Activated CD8-positive, alpha-beta memory T cell treated with anti-CD3 and anti-CD28 coated beads, Interleukin-2, amount 10 ng/mL, durations not matched to agents 7 days and 5 days (primary cell): Measurements from ENCODE around the gene KCNQ5. TPM values are rescaled to one million over a fixed set of nuclear protein-coding genes. Genes with fewer than 3 reads are reported as not detected.
A peak's percentile ranks its signal among the peaks of the same experiment; 100 is the strongest.

Source experiments
- ATAC-seq: fragments of 150-1000 bp; cut with Tn5 transposase; one replicate; pipeline ENCODE4 v1.10.0; 2021; ENCODE audit warnings: moderate library complexity
- CTCF ChIA-PET: fragments of 350-600 bp; sonication (Branson Sonifier 250); formaldehyde crosslinking; loops from one replicate; lab custom pipeline; 2021; ENCODE audit warnings: antibody characterized with exemption; lab: Charles Lee
- DNase-seq: peaks from one replicate; pipeline ENCODE4 v3.0.0-alpha.2; 2020
- H3K27ac Mint-ChIP-seq: one replicate; pipeline ENCODE4 v1.8.0; 2021; ENCODE audit warnings: mild to moderate bottlenecking, mixed read lengths
- H3K27me3 Mint-ChIP-seq: one replicate; pipeline ENCODE4 v1.8.0; 2021; ENCODE audit warnings: mixed read lengths
- H3K36me3 Mint-ChIP-seq: one replicate; pipeline ENCODE4 v1.8.0; 2021; ENCODE audit warnings: mild to moderate bottlenecking, mixed read lengths
- H3K4me1 Mint-ChIP-seq: one replicate; pipeline ENCODE4 v1.8.0; 2021; ENCODE audit warnings: mixed read lengths
- H3K4me3 Mint-ChIP-seq: one replicate; pipeline ENCODE4 v1.8.0; 2021; ENCODE audit warnings: mild to moderate bottlenecking, moderate library complexity, mixed read lengths
- H3K9me3 Mint-ChIP-seq: one replicate; pipeline ENCODE4 v1.8.0; 2022; ENCODE audit warnings: low read depth, mixed read lengths
- total RNA-seq, 2 experiments: library from RNA; stranded (reverse); gene quantifications; one replicate each; pipeline ENCODE4 v1.2.3, GENCODE V29; 2021

Gene KCNQ5
- total RNA-seq, 2 experiments from 2014 or later, result 7.2 to 7.8 TPM

DNA sequence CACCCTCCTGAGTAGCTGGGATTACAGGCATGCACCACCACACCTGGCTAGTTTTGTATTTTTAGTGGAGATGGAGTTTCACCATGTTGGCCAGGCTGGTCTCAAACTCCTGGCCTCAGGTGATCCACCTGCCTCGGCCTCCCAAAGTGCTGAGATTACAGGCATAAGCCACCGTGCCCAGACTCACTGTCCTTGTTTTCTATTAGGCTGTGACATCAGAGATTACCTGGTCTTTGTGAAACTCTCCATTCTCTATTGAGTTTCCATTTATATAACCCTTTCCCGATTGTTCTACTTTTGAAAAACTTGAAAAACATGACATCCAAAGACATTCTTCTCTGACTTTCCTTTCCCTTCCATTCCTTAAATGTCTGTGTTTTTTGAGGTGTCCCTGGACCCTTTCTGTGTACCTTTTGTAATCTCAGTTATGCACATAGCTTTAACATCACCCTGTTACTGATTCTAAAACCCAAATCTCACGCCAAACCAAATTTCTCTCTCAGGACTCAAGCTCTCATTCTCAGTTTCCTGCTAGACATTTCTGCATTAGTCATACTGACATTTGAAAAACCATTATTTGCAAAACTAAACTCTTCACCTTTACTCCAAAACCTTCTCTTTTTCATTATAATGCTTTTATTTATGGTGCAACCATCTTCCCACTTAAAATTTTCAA lies 466.4 kb downstream of the KCNQ5 start:
- CTCF ChIA-PET, result interaction anchor here (1.0 kb wide), 1 partner anchor 471 kb away, joined by 3 read pairs; no protein-coding TSS in a partner anchor
- peaks cover 2% of the 10 kb centered on the region for H3K36me3 Mint-ChIP-seq
- ATAC-seq (no peak), DNase-seq (no peak)
- H3K9me3 Mint-ChIP-seq, result no peaks in the 10 kb centered on the region
- H3K4me3 Mint-ChIP-seq, result no peak overlapping the region
- H3K4me1 Mint-ChIP-seq, result peaks cover 5% of the 10 kb centered on the region
- no peak overlapping the region for H3K27ac Mint-ChIP-seq
- H3K27me3 Mint-ChIP-seq, result no peaks in the 10 kb centered on the region

DNA sequence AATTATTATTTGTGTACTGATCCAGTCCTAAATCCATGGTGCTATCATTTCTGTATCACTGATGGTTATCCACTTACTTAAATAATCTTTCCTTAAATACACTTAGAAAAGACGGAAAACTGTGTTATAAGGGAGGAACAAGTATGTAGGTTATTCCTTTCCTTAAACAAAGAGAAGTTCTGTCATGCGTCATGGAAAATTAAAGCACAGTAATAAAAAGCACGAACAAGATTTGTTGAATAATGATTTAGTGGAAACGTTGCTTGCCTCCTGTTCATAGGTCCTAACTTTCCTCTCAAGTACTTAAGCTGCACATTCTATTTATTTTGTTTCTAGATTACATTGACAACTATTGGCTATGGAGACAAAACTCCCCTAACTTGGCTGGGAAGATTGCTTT lies 483.1 kb downstream of the KCNQ5 start:
- CTCF ChIA-PET, result interaction anchor here (1.2 kb wide), 1 partner anchor 14 kb away, joined by 3 read pairs; no protein-coding TSS in a partner anchor
- H3K27me3 Mint-ChIP-seq, result peaks cover 6% of the 10 kb centered on the region
- no peak for DNase-seq
- H3K9me3 Mint-ChIP-seq, result peaks cover 1% of the 10 kb centered on the region
- no peaks in the 10 kb centered on the region for H3K4me1 Mint-ChIP-seq
- no peak overlapping the region for H3K4me3 Mint-ChIP-seq
- no peak overlapping the region for H3K27ac Mint-ChIP-seq
- ATAC-seq, result no peak
- no peaks in the 10 kb centered on the region for H3K36me3 Mint-ChIP-seq

DNA sequence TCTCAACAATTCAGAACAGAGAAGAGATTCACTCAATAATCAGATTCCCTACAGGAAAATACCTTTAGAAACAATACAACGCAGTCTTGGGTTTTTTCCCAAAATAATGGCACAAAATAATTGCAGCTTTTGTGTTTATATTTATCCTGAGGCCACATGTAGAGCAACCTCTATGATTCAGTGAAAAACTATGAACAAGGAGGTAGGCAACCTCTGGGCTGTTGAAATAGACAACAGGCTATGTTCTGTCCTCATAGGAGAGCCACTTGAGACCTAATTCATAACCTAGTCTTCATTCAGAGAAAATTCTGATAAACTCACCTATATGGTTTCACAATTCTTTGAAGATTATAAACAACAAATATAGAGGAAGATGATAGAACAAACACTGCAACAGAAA lies 485.2 kb downstream of the KCNQ5 start:
- H3K27ac Mint-ChIP-seq, result no peak overlapping the region
- no peaks in the 10 kb centered on the region for H3K36me3 Mint-ChIP-seq
- H3K4me3 Mint-ChIP-seq, result no peak overlapping the region
- DNase-seq (no peak), ATAC-seq (no peak)
- H3K4me1 Mint-ChIP-seq, result no peaks in the 10 kb centered on the region
- CTCF ChIA-PET, result no interaction called here
- no peaks in the 10 kb centered on the region for H3K9me3 Mint-ChIP-seq
- no peaks in the 10 kb centered on the region for H3K27me3 Mint-ChIP-seq

DNA sequence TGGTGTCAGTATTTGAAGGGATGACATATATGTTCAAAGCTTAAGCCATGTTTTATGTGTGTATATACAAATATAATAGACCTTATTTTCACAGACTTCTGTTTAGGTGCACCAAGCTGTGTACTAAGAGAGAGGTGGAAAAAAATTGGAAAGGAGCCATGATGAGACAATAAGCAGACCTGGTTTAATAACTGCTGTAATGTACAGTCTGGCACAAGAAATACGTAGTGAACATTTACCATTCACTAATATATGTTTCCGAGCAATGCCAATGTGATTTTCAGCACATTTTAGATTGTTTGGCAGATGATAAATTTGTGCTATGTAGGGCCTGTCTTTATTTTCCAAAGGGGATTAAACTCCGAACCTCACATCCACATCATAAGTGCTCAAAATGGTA lies 487.1 kb downstream of the KCNQ5 start:
- peaks cover 1% of the 10 kb centered on the region for H3K36me3 Mint-ChIP-seq
- no peaks in the 10 kb centered on the region for H3K27me3 Mint-ChIP-seq
- DNase-seq, result no peak
- H3K4me3 Mint-ChIP-seq, result no peak overlapping the region
- no peaks in the 10 kb centered on the region for H3K4me1 Mint-ChIP-seq
- no peak overlapping the region for H3K27ac Mint-ChIP-seq
- no peaks in the 10 kb centered on the region for H3K9me3 Mint-ChIP-seq
- CTCF ChIA-PET, result no interaction called here
- ATAC-seq, result no peak

DNA sequence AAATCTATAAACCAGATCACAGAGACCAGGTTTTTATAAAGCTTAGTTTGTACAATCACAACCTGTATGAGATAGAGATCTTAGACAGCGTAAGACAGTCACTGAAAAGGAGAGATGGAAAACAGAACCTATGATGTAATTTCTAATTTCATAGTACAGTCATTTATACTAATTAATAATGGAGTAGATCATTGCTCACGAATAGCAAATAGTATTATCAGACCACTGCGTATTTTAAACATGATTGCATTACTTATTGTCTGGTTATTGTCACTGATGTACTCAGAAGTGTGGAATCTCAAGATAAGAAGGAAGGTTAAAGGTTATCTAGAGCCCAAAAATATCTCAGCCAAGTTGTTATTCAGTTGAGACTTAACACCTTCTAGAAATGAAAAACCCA lies 487.8 kb downstream of the KCNQ5 start:
- Mint-ChIP-seq H3K4me3 (no peak overlapping the region), H3K27ac (no peak overlapping the region), H3K4me1 (no peaks in the 10 kb centered on the region), H3K36me3 (peaks cover 1% of the 10 kb centered on the region), H3K9me3 (no peaks in the 10 kb centered on the region), H3K27me3 (no peaks in the 10 kb centered on the region)
- ATAC-seq, result no peak
- CTCF ChIA-PET, result interaction anchor here (0.9 kb wide), 1 partner anchor 494 kb away, joined by 3 read pairs; no protein-coding TSS in a partner anchor
- DNase-seq, result no peak

DNA sequence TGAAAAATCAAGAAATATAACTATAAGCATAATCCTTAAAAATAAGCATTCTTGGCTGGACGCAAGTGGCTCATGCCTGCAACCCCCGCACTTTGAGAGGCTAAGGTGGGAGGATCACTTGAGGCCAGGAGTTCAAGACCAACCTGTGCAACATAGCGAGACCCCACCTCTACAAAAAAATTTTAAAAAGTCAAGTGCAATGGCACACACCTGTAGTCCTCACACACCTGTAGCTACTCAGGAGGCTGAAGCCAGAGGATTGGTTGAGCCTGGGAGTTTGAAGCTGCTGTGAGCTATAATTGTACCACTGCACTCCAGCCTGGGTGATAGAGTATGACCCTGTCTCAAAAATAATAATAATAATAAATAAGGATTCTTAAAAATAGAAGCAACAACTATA lies 494.5 kb downstream of the KCNQ5 start:
- no peak for DNase-seq
- H3K27ac Mint-ChIP-seq, result no peak overlapping the region
- no peak overlapping the region for H3K4me3 Mint-ChIP-seq
- peaks cover 1% of the 10 kb centered on the region for H3K36me3 Mint-ChIP-seq
- no peaks in the 10 kb centered on the region for H3K4me1 Mint-ChIP-seq
- no peaks in the 10 kb centered on the region for H3K9me3 Mint-ChIP-seq
- CTCF ChIA-PET, result no interaction called here
- H3K27me3 Mint-ChIP-seq, result no peaks in the 10 kb centered on the region
- no peak for ATAC-seq

DNA sequence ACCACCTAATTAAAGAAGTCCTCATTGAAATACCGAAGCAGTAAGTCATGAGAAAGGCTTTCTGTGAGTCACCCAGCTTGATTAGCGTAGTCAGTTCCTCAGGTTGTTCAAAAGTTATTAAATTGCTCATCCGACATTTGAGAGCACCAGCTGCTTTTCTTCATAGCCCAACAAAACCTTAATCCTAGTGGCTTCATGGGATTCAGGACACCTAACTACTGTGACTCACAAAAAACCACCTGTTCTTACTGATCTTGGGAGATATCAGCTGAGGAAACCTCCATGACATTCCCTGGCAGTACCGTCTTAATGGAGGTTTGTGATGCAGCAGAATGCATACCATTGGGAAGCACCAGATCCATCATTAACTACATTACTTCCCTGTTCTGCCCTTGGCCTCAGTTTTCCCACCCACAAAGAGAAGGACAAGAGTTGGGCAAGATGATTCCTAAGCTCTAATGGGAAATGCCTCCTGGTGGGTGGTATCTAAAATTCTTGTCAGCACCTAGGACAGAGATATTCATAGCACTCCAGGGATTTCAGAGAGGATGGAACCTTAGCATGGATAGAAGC lies 499.6 kb downstream of the KCNQ5 start:
- H3K4me1 Mint-ChIP-seq, result no peaks in the 10 kb centered on the region
- no peak for DNase-seq
- H3K27me3 Mint-ChIP-seq, result no peaks in the 10 kb centered on the region
- H3K27ac Mint-ChIP-seq, result no peak overlapping the region
- no peak overlapping the region for H3K4me3 Mint-ChIP-seq
- H3K36me3 Mint-ChIP-seq, result no peaks in the 10 kb centered on the region
- ATAC-seq, result no peak
- CTCF ChIA-PET, result no interaction called here
- no peaks in the 10 kb centered on the region for H3K9me3 Mint-ChIP-seq

DNA sequence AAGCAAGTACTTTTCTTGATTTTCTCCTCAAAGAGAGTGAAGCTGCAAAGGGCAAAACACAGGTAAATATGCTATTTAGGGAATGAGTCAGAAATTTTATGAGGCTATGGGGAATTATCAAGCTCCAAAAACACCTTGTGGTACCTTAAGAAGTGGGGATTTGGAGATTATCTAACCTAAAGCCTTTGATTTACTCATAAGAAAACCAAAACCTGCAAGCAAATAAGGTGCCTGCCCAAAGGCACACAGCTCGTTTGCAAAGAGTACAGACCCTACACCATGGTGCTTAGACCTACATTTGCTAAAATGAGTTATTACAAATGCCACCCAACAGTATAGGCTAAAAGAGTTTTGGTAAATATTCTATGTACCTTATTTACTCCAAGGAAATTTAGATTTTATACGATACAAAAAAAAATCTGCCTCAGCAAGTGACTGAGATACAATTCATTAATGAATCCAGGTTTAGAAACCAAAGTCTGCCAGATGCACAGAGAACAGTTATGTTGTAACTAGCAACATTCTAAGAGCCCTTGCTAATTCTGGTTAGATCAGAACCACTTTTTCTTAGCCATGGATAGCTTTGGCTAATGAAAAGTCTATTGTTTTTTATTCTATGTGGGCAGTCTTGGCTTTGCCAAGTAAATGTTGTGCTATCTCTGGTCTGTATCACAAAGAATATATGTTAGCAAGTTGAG lies 501.9 kb downstream of the KCNQ5 start:
- H3K27ac Mint-ChIP-seq, result no peak overlapping the region
- no peak for ATAC-seq
- no peak overlapping the region for H3K4me3 Mint-ChIP-seq
- no peaks in the 10 kb centered on the region for H3K9me3 Mint-ChIP-seq
- CTCF ChIA-PET, result interaction anchor here (0.9 to 1.0 kb wide), 2 partner anchors 8 to 503 kb away, joined by 3 to 4 read pairs; no protein-coding TSS in a partner anchor
- no peaks in the 10 kb centered on the region for H3K36me3 Mint-ChIP-seq
- no peak for DNase-seq
- no peaks in the 10 kb centered on the region for H3K4me1 Mint-ChIP-seq
- peaks cover 3% of the 10 kb centered on the region for H3K27me3 Mint-ChIP-seq

DNA sequence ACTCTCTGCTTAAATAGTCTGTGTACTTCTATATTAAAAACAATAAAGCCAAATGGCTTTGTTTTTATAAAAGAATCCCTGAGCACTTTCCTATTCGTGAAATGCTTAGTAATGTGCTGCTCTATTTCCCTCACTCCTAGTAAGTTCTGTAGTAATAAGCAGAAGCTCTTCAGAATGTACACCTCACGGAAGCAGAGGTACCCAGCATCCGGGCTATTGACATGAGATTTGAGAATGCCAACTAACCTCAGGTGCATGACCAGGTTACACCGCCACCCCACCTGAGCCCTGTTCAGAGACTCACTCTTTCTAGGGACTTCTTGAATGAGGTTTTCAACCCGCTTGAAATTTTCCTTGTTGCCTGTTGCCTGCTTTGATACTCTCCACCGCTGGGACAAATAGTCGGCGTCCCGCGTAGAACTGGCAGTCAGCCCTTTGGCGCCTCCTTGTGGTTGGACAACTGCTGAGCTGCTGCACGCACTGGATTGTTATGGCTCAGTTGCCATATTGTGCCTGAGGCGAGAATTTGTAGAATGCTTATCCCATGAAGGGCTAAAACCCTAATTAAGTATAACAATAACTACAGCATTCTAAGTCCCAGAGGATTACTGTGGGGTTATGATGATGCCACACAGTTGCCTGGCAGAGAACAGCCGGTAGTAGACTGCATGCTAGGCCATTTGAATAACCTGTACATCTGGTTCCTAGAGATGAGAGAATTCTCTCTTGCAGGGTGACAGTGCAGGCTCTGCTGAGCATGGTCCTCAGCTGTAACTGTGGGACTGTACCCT lies 508.0 kb downstream of the KCNQ5 start:
- peak; percentile 86 for DNase-seq
- peaks cover 13% of the 10 kb centered on the region for H3K27me3 Mint-ChIP-seq
- H3K36me3 Mint-ChIP-seq, result no peaks in the 10 kb centered on the region
- no peak overlapping the region for H3K27ac Mint-ChIP-seq
- H3K9me3 Mint-ChIP-seq, result no peaks in the 10 kb centered on the region
- ATAC-seq, result peak; percentile 94
- CTCF ChIA-PET, result interaction anchor here (0.6 to 8.2 kb wide), 22 partner anchors 9 to 721 kb away, joined by 3 to 77 read pairs (median 4); partner anchors contain the start of gene KCNQ5
- H3K4me1 Mint-ChIP-seq, result peaks cover 4% of the 10 kb centered on the region
- H3K4me3 Mint-ChIP-seq, result no peak overlapping the region

DNA sequence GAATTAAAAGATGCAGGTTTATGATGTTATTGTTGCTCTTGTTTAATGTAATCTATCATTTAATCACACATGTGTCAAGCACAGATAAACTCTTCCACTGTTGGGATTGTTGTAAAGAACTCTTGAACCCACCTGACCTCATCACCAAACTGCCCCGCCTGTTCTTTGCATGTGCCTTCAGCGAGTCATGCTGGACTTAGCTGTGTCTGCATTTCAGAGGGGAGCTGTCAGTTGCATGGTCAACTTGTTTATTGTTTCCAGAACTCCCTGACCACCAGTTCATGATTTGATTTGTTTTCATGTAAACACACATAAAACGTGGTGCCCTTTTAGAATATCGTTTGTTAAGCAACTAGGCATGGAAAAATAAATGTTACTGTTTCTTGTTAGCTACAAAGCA lies 509.8 kb downstream of the KCNQ5 start:
- CTCF ChIA-PET, result interaction anchor here (1.1 to 8.2 kb wide), 7 partner anchors 8 to 718 kb away, joined by 3 to 77 read pairs (median 18); partner anchors contain the start of gene KCNQ5
- Mint-ChIP-seq H3K27ac (no peak overlapping the region), H3K36me3 (no peaks in the 10 kb centered on the region), H3K9me3 (no peaks in the 10 kb centered on the region), H3K4me1 (peaks cover 4% of the 10 kb centered on the region), H3K27me3 (peaks cover 13% of the 10 kb centered on the region), H3K4me3 (no peak overlapping the region)
- no peak for DNase-seq
- no peak for ATAC-seq

DNA sequence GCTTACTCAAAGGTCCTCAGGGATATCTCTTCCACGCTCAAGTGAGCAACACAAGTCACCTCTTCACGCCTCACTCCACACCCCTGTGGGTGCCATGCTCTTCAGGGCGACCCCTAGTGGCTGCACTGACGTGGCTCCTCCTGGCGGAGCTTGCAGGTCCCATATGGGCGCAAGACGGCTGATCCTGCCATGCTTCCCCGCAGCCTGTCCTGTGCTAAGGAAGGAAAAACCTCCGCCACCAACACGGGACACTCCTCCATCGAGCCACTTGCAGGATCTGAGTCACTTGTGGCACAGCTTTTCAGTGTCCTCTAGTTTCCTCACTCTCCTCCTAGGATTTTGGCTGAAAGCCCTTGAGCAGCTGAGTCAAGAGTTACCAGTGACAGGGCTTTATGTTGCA lies 512.7 kb downstream of the KCNQ5 start:
- no peak for ATAC-seq
- CTCF ChIA-PET, result interaction anchor here (1.7 to 8.2 kb wide), 2 partner anchors 518 to 721 kb away, joined by 8 to 64 read pairs; no protein-coding TSS in a partner anchor
- Mint-ChIP-seq H3K27me3 (peaks cover 4% of the 10 kb centered on the region), H3K4me1 (peaks cover 3% of the 10 kb centered on the region), H3K36me3 (no peaks in the 10 kb centered on the region), H3K4me3 (no peak overlapping the region), H3K9me3 (no peaks in the 10 kb centered on the region), H3K27ac (no peak overlapping the region)
- peak; percentile 43 for DNase-seq

DNA sequence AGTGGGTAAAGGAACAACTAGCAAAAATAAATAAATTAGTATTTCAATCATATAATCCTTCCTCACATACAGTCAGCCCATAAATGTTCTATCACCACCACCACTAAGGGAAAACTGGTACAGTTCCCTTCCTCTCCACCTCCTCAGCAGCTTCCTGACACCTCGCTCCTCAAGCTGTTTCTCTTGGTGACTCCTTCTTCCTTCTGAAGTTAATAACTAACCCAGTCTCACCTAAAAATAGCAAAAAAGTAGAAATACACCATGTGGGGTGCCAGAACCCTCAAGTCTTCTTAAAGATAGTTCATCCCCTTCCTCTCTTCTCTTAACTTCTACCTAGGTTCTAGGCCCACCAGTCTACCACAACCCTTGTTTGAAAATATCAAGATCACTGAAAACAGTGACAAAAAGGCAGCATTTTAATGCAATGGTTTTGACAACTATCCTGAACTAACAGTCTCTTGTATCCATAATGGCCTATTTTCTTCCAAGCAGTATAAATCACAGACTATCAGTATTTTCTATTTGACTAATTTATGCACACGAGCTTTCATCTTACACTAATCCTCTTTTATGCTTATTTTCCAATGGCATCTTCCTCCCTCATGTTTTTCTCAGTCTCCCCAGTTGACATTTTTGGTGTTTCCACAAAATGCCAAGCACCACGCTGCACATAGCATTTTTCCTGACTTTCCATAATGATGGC lies 518.0 kb downstream of the KCNQ5 start:
- CTCF ChIA-PET, result interaction anchor here (2.2 kb wide), 1 partner anchor 10 kb away, joined by 9 read pairs; no protein-coding TSS in a partner anchor
- no peaks in the 10 kb centered on the region for H3K9me3 Mint-ChIP-seq
- H3K4me3 Mint-ChIP-seq, result no peak overlapping the region
- H3K27ac Mint-ChIP-seq, result no peak overlapping the region
- H3K36me3 Mint-ChIP-seq, result no peaks in the 10 kb centered on the region
- DNase-seq, result no peak
- no peak for ATAC-seq
- no peaks in the 10 kb centered on the region for H3K4me1 Mint-ChIP-seq
- H3K27me3 Mint-ChIP-seq, result no peaks in the 10 kb centered on the region
